ENCODE measurements around the gene ADH6. TPM values are rescaled to one million over a fixed set of nuclear protein-coding genes. Genes with fewer than 3 reads are reported as not detected.
"Not testable (repeated sequence)": the region's sequence is repeated elsewhere in the genome, so short reads cannot be mapped to it uniquely, and the experiment has no call there.

Gene ADH6
- polyA plus RNA-seq (2013), result 0.49 TPM

DNA sequence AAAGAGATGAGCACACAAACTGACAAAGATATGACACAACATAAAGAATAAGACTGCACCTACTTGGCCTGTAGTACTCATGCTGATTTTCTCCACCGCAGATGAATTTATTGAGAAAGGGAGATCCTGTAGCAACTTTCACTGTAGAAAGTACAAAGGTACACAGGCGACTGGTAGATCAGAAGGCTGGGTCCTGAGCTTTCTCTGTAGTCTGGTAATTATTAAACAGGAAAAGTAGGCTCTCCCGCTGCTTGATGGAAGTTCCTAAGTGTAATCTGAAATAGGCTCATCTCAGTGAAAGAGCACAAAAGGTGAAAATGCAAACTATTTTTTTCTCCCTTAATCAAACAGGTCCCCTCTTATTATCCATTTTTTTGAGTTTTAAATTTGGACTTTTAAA is at the start of gene ADH6:
Gene ADH6 (minus strand): TSS at position 175 of the 400 bp plus-strand sequence. CDS start 94 bp downstream, at position 81.
- no peaks in the 10 kb centered on the region for H3K36me3 ChIP-seq (ENCODE audit: control insufficient read depth in 4 of 4, insufficient read depth in 4 of 4, low read length in 3 of 4)
- H3K4me1 ChIP-seq (ENCODE audit: control extremely low read depth in 1 of 4, control insufficient read depth in 4 of 4, insufficient read depth in 4 of 4, low read length in 3 of 4), result no peaks in the 10 kb centered on the region
- WGBS (ENCODE audit: insufficient coverage), result 100% methylated on average over 2 of the region's 3 CpGs
- CTCF ChIA-PET, result no interaction called here
- H3K9me3 ChIP-seq (ENCODE audit: control extremely low read depth in 1 of 5, control insufficient read depth in 4 of 5, insufficient read depth in 2 of 5, low read depth in 1 of 5, low read length in 4 of 5), result peaks cover 0 to 3% (median 0%) of the 10 kb centered on the region in 5 experiments
- H3K27ac ChIP-seq (ENCODE audit: insufficient read depth in 1 of 2, low read depth in 1 of 2, low read length in 2 of 2, poor library complexity in 1 of 2, severe bottlenecking in 2 of 2), result no peak within 1 kb of the TSS
- no peak within 1 kb of the TSS for H3K4me3 ChIP-seq (ENCODE audit: control insufficient read depth in 1 of 7, extremely low read depth in 1 of 7, insufficient read depth in 4 of 7, low read depth in 2 of 7, low read length in 6 of 7)
- POLR2A ChIA-PET, result no interaction called here
- DNase-seq, result no peak
- H3K27me3 ChIP-seq (replicated peaks in 2 of 5; ENCODE audit: control insufficient read depth in 4 of 5, insufficient read depth in 5 of 5, low read length in 4 of 5), result no peaks in the 10 kb centered on the region

DNA sequence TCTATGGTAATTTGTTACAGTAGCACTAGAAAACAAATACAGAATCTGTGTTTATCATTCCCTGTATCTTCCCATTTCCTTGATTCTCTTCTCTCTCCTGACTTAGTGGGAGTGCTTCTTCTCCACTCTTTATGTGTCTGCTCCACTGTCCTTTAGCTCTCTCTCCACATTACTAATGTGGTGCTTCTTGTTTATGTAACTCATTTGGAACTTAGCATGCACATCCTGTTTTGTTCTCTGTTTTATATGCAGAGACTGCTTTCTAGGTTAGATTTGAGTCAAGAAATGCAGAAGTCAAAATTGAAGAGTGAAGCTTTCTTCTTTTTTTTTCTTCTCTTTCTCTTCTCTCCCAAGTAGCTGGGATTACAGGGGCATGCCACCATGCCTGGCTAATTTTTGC is 45.9 kb upstream of the ADH6 start:
- DNase-seq, result no peak
- Histone ChIP-seq H3K27me3 (replicated peaks in 2 of 5; ENCODE audit: control insufficient read depth in 4 of 5, insufficient read depth in 5 of 5, low read length in 4 of 5) (no peaks in the 10 kb centered on the region), H3K27ac (ENCODE audit: insufficient read depth in 1 of 2, low read depth in 1 of 2, low read length in 2 of 2, poor library complexity in 1 of 2, severe bottlenecking in 2 of 2) (no peak overlapping the region), H3K4me1 (ENCODE audit: control extremely low read depth in 1 of 4, control insufficient read depth in 4 of 4, insufficient read depth in 4 of 4, low read length in 3 of 4) (no peaks in the 10 kb centered on the region), H3K9me3 (ENCODE audit: control extremely low read depth in 1 of 5, control insufficient read depth in 4 of 5, insufficient read depth in 2 of 5, low read depth in 1 of 5, low read length in 4 of 5) (peaks cover 0 to 7% (median 0%) of the 10 kb centered on the region in 5 experiments), H3K36me3 (ENCODE audit: control insufficient read depth in 4 of 4, insufficient read depth in 4 of 4, low read length in 3 of 4) (no peaks in the 10 kb centered on the region), H3K4me3 (ENCODE audit: control insufficient read depth in 1 of 7, extremely low read depth in 1 of 7, insufficient read depth in 4 of 7, low read depth in 2 of 7, low read length in 6 of 7) (no peak overlapping the region)
- CTCF ChIA-PET, result no interaction called here
- POLR2A ChIA-PET, result no interaction called here

DNA sequence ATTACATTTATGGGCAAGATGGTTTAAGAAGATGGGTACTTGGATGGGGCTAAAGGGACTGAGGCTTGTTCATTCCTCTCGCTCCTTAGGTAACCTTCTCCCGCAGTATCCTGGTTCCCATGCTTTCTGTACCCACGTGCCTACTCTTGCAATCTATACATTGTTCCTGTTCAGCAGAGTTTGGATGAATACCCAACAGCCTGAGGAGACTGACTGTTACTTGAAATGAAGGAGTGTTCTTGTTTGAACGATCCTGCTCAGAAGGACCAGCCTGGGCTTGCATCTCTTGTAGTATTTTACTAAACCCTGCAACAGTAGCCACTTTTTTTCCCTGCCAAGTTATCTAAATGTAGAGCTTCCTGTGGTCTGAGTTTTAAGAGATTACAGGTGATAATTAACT is 33.7 kb upstream of the ADH6 start:
- no peaks in the 10 kb centered on the region for H3K27me3 ChIP-seq (replicated peaks in 2 of 5; ENCODE audit: control insufficient read depth in 4 of 5, insufficient read depth in 5 of 5, low read length in 4 of 5)
- no peak overlapping the region for H3K4me3 ChIP-seq (ENCODE audit: control insufficient read depth in 1 of 7, extremely low read depth in 1 of 7, insufficient read depth in 4 of 7, low read depth in 2 of 7, low read length in 6 of 7)
- ChIA-PET CTCF (no interaction called here), POLR2A (no interaction called here)
- H3K36me3 ChIP-seq (ENCODE audit: control insufficient read depth in 4 of 4, insufficient read depth in 4 of 4, low read length in 3 of 4), result no peaks in the 10 kb centered on the region
- 92% methylated on average over 3 of the region's 4 CpGs for WGBS (ENCODE audit: insufficient coverage)
- H3K4me1 ChIP-seq (ENCODE audit: control extremely low read depth in 1 of 4, control insufficient read depth in 4 of 4, insufficient read depth in 4 of 4, low read length in 3 of 4), result no peaks in the 10 kb centered on the region
- H3K9me3 ChIP-seq (ENCODE audit: control extremely low read depth in 1 of 5, control insufficient read depth in 4 of 5, insufficient read depth in 2 of 5, low read depth in 1 of 5, low read length in 4 of 5), result peaks cover 0 to 3% (median 0%) of the 10 kb centered on the region in 5 experiments
- DNase-seq, result no peak
- no peak overlapping the region for H3K27ac ChIP-seq (ENCODE audit: insufficient read depth in 1 of 2, low read depth in 1 of 2, low read length in 2 of 2, poor library complexity in 1 of 2, severe bottlenecking in 2 of 2)

DNA sequence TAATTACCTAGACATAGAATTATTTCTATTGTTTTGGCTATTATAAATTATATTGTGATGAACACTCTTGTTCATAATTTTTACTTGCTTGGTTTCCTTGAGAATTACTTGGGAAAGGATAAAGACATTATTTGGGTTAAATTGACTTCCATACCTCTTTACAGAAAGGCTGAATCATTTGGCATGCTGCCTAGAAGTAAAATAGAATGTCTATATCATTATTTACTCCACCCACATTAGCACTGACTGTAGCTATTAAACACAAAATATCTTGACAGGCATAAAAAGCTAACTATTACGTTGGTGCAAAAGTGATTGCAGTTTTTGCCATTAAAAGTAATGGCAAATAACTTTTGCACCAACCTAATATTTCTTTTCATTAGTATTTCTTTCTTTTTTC is 29.7 kb upstream of the ADH6 start:
- DNase-seq, result no peak
- WGBS (ENCODE audit: insufficient coverage), result 100% methylated on average over 1 of the region's 1 CpG
- Histone ChIP-seq H3K4me3 (ENCODE audit: control insufficient read depth in 1 of 7, extremely low read depth in 1 of 7, insufficient read depth in 4 of 7, low read depth in 2 of 7, low read length in 6 of 7) (no peak overlapping the region), H3K4me1 (ENCODE audit: control extremely low read depth in 1 of 4, control insufficient read depth in 4 of 4, insufficient read depth in 4 of 4, low read length in 3 of 4) (no peaks in the 10 kb centered on the region), H3K27ac (ENCODE audit: insufficient read depth in 1 of 2, low read depth in 1 of 2, low read length in 2 of 2, poor library complexity in 1 of 2, severe bottlenecking in 2 of 2) (no peak overlapping the region), H3K9me3 (ENCODE audit: control extremely low read depth in 1 of 5, control insufficient read depth in 4 of 5, insufficient read depth in 2 of 5, low read depth in 1 of 5, low read length in 4 of 5) (peaks cover 0 to 4% (median 1%) of the 10 kb centered on the region in 5 experiments), H3K27me3 (replicated peaks in 2 of 5; ENCODE audit: control insufficient read depth in 4 of 5, insufficient read depth in 5 of 5, low read length in 4 of 5) (no peaks in the 10 kb centered on the region), H3K36me3 (ENCODE audit: control insufficient read depth in 4 of 4, insufficient read depth in 4 of 4, low read length in 3 of 4) (no peaks in the 10 kb centered on the region)
- ChIA-PET CTCF (no interaction called here), POLR2A (no interaction called here)

DNA sequence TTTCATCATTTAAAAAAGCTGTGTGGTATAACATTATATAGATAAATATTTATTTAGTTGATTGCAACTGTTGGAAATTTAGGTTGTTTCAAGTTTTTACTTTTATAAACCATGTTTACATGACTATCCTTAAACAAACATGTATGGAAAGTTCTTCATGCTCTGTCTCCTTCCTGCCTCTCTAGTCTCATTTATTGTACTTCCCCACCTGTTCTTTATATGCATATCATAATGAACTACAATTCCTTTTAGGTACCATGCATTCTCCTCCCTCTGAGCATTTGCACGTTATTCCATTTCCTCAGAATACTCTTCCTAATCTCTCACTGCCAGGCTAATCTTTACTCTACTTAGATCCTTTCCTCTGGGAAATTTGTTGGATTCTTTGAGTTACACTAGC is 16.9 kb upstream of the ADH6 start:
- Histone ChIP-seq H3K27me3 (replicated peaks in 2 of 5; ENCODE audit: control insufficient read depth in 4 of 5, insufficient read depth in 5 of 5, low read length in 4 of 5) (no peaks in the 10 kb centered on the region), H3K9me3 (ENCODE audit: control extremely low read depth in 1 of 5, control insufficient read depth in 4 of 5, insufficient read depth in 2 of 5, low read depth in 1 of 5, low read length in 4 of 5) (peaks cover 0 to 10% (median 2%) of the 10 kb centered on the region in 5 experiments), H3K27ac (ENCODE audit: insufficient read depth in 1 of 2, low read depth in 1 of 2, low read length in 2 of 2, poor library complexity in 1 of 2, severe bottlenecking in 2 of 2) (no peak overlapping the region), H3K4me1 (ENCODE audit: control extremely low read depth in 1 of 4, control insufficient read depth in 4 of 4, insufficient read depth in 4 of 4, low read length in 3 of 4) (no peaks in the 10 kb centered on the region), H3K4me3 (ENCODE audit: control insufficient read depth in 1 of 7, extremely low read depth in 1 of 7, insufficient read depth in 4 of 7, low read depth in 2 of 7, low read length in 6 of 7) (no peak overlapping the region), H3K36me3 (ENCODE audit: control insufficient read depth in 4 of 4, insufficient read depth in 4 of 4, low read length in 3 of 4) (no peaks in the 10 kb centered on the region)
- POLR2A ChIA-PET, result no interaction called here
- WGBS (ENCODE audit: insufficient coverage), result no CpG with 5 or more reads among the region's 1 CpG
- DNase-seq, result no peak
- CTCF ChIA-PET, result no interaction called here

DNA sequence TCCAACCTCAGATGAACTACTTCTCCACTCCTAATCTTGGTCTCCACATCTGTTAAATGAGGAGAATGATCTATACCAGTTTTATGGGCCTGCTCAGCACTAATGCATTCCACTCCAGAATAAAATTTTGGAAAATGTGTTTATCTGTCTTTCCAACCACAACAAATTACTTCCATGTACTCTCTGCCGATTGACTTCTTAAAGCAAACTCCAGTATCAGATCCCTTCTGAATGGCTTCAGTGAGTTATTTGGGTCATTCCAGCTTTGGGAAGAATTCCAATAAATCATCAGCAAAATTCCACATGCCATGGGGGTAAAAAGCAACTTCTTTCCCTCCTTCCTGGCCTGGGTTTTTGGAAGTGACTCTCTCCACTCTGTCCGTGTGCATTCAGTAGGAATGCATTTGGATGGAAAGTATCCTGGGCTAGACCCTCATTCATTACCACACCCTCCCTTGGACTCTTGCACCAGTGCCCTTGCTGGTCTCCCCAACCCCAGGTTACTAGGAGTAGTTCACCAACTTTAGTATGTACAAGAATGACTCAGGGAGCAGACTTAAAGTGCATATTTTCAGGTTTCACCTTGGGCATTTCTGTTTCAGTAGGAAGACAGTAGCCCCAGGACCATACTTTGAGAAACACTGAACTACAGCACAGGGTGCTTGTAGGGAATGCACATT is 15.4 kb upstream of the ADH6 start:
- 88% methylated on average over 2 of the region's 2 CpGs for WGBS (ENCODE audit: insufficient coverage)
- CTCF ChIA-PET, result no interaction called here

DNA sequence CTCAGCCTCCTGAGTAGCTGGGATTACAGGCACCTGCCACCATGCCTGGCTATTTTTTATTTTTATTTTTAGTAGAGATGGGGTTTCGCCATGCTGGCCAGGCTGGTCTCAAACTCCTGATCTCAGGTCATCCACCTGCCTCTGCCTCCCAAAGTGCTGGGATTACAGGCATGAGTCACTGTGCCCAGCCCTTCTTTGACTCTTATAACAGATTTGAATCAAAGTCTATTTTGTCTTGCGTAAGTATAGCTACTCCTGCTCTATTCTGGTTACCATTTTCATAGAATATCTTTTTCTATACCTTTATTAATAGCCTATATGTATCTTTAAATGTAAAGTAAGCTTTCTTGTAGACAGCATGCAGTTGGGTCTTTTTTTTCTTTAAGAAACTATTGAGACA is 14.4 kb upstream of the ADH6 start:
- H3K9me3 ChIP-seq (ENCODE audit: control extremely low read depth in 1 of 5, control insufficient read depth in 4 of 5, insufficient read depth in 2 of 5, low read depth in 1 of 5, low read length in 4 of 5); DNase-seq; CTCF ChIA-PET; H3K4me1 ChIP-seq (ENCODE audit: control extremely low read depth in 1 of 4, control insufficient read depth in 4 of 4, insufficient read depth in 4 of 4, low read length in 3 of 4); POLR2A ChIA-PET; H3K27me3 ChIP-seq (replicated peaks in 2 of 5; ENCODE audit: control insufficient read depth in 4 of 5, insufficient read depth in 5 of 5, low read length in 4 of 5); H3K4me3 ChIP-seq (ENCODE audit: control insufficient read depth in 1 of 7, extremely low read depth in 1 of 7, insufficient read depth in 4 of 7, low read depth in 2 of 7, low read length in 6 of 7); H3K27ac ChIP-seq (ENCODE audit: insufficient read depth in 1 of 2, low read depth in 1 of 2, low read length in 2 of 2, poor library complexity in 1 of 2, severe bottlenecking in 2 of 2); H3K36me3 ChIP-seq (ENCODE audit: control insufficient read depth in 4 of 4, insufficient read depth in 4 of 4, low read length in 3 of 4): not testable (repeated sequence)
- no CpG with 5 or more reads among the region's 2 CpGs for WGBS (ENCODE audit: insufficient coverage)

More for the DNA sequence above, 15.4 kb upstream of the ADH6 start:
- no peaks in the 10 kb centered on the region for H3K27me3 ChIP-seq (replicated peaks in 2 of 5; ENCODE audit: control insufficient read depth in 4 of 5, insufficient read depth in 5 of 5, low read length in 4 of 5)
- POLR2A ChIA-PET, result no interaction called here
- H3K36me3 ChIP-seq (ENCODE audit: control insufficient read depth in 4 of 4, insufficient read depth in 4 of 4, low read length in 3 of 4), result no peaks in the 10 kb centered on the region
- no peak for DNase-seq
- H3K9me3 ChIP-seq (ENCODE audit: control extremely low read depth in 1 of 5, control insufficient read depth in 4 of 5, insufficient read depth in 2 of 5, low read depth in 1 of 5, low read length in 4 of 5), result peaks cover 0 to 10% (median 3%) of the 10 kb centered on the region in 5 experiments
- no peak overlapping the region for H3K27ac ChIP-seq (ENCODE audit: insufficient read depth in 1 of 2, low read depth in 1 of 2, low read length in 2 of 2, poor library complexity in 1 of 2, severe bottlenecking in 2 of 2)
- no peaks in the 10 kb centered on the region for H3K4me1 ChIP-seq (ENCODE audit: control extremely low read depth in 1 of 4, control insufficient read depth in 4 of 4, insufficient read depth in 4 of 4, low read length in 3 of 4)
- no peak overlapping the region for H3K4me3 ChIP-seq (ENCODE audit: control insufficient read depth in 1 of 7, extremely low read depth in 1 of 7, insufficient read depth in 4 of 7, low read depth in 2 of 7, low read length in 6 of 7)

Data from common myeloid progenitor, CD34-positive (primary cell).